A549 (cell line): ENCODE measurements around the gene TTC5. TPM values are rescaled to one million over a fixed set of nuclear protein-coding genes. Genes with fewer than 3 reads are reported as not detected.

Experiments
- ATAC-seq, 2 experiments: fragments of 200-7000 bp in 1 of 2; fragments of >200 bp in 1 of 2; cut with Nextera tagmentation in 1 of 2; cut with Tn5 transposase in 1 of 2; 3 replicates each; pipeline versions ENCODE4 v1.8.0 to v1.9.1; 2018 to 2020; ENCODE audit warnings: mild to moderate bottlenecking in 1 of 2, moderate library complexity in 1 of 2
- CTCF ChIA-PET: fragments of 300-600 bp; sonication (Branson Sonifier 250); formaldehyde crosslinking; extraction: SDS; loops from one replicate; lab custom pipeline; 2021; ENCODE audit warnings: antibody characterized with exemption, inconsistent platforms; lab: Yijun Ruan, JAX
- POLR2A ChIA-PET: fragments of 350-600 bp; formaldehyde crosslinking; extraction: SDS; loops from one replicate; lab custom pipeline; 2021; ENCODE audit warnings: antibody characterized with exemption, inconsistent platforms; lab: Yijun Ruan, JAX
- DNase-seq, 2 experiments: peaks; one replicate each; pipeline versions ENCODE4 v3.0.0 to v3.0.0-alpha.2; 2011 to 2016; ENCODE audit warnings: low read depth in 1 of 2, low spot score in 1 of 2
- FAIRE-seq: peaks from 2 replicates; lab custom pipeline; 2011; peaks lifted over from hg19 to GRCh38; lab: Jason Lieb, UNC
- H3K27ac ChIP-seq, 2 experiments: fragments of >200 bp; sonication (Bioruptor Twin); formaldehyde crosslinking; 3 replicates each; pipeline ENCODE4 v1.5.1; 2016 to 2017
- H3K4me1 ChIP-seq: fragments of >200 bp; sonication (Bioruptor Twin); formaldehyde crosslinking; 3 replicates; pipeline ENCODE4 v1.6.1; 2016
- H3K4me2 ChIP-seq: fragments of >200 bp; sonication (Bioruptor Twin); formaldehyde crosslinking; 3 replicates; pipeline ENCODE4 v1.6.1; 2016
- H3K4me3 ChIP-seq: fragments of >200 bp; sonication (Bioruptor Twin); formaldehyde crosslinking; 3 replicates; pipeline ENCODE4 v1.5.1; 2016
- H3K9me3 ChIP-seq: fragments of >200 bp; sonication (Bioruptor Twin); formaldehyde crosslinking; 3 replicates; pipeline ENCODE4 v1.6.1; 2016
- BHLHE40 ChIP-seq: IDR thresholded peaks from 2 replicates; pipeline ENCODE4 v1.6.1; 2012; ENCODE audit warnings: low read depth, low read length, inconsistent platforms
- CBX2 ChIP-seq: fragments of 200-600 bp; sonication (generic); IDR thresholded peaks from 2 replicates; pipeline ENCODE4 v1.6.1; 2016; ENCODE audit warnings: low read depth, mild to moderate bottlenecking, borderline replicate concordance
- CBX8 ChIP-seq: fragments of 200-600 bp; sonication (generic); IDR thresholded peaks from 2 replicates; pipeline ENCODE4 v1.6.1; 2016
- CHD4 ChIP-seq: fragments of 200-600 bp; sonication (generic); IDR thresholded peaks from 2 replicates; pipeline ENCODE4 v1.6.1; 2016; ENCODE audit warnings: antibody characterized with exemption, mild to moderate bottlenecking, borderline replicate concordance
- EHF ChIP-seq: fragments of 250-450 bp; sonication (Bioruptor Pico); IDR thresholded peaks from 2 replicates; pipeline ENCODE4 v1.5.0; 2020; ENCODE audit warnings: mild to moderate bottlenecking
- ESRRA ChIP-seq: fragments of 150-350 bp; IDR thresholded peaks from 2 replicates; pipeline ENCODE4 v1.6.1; 2014; ENCODE audit warnings: mild to moderate bottlenecking, low read length, borderline replicate concordance
- FOSB ChIP-seq: fragments of 250-450 bp; sonication (Bioruptor Pico); IDR thresholded peaks from 2 replicates; pipeline ENCODE4 v1.5.0; 2020; ENCODE audit warnings: mild to moderate bottlenecking, moderate library complexity
- FOXS1 ChIP-seq: fragments of 250-450 bp; sonication (Bioruptor Pico); IDR thresholded peaks from 2 replicates; pipeline ENCODE4 v1.5.0; 2020; ENCODE audit warnings: mild to moderate bottlenecking, moderate library complexity
- GATA3 ChIP-seq: IDR thresholded peaks from 2 replicates; pipeline ENCODE4 v1.6.1; 2012; ENCODE audit warnings: borderline replicate concordance
- HOXA7 ChIP-seq: fragments of 250-450 bp; sonication (Bioruptor Pico); IDR thresholded peaks from 2 replicates; pipeline ENCODE4 v1.5.0; 2020; ENCODE audit warnings: mild to moderate bottlenecking, moderate library complexity
- JUN ChIP-seq, 2 experiments: fragments of >200 bp; sonication (Bioruptor Twin); formaldehyde crosslinking; IDR thresholded peaks; 2 replicates in 1 of 2; 3 replicates in 1 of 2; pipeline ENCODE4 v1.6.1; 2016 to 2017
- KDM1A ChIP-seq: fragments of 200-600 bp; sonication (generic); IDR thresholded peaks from 2 replicates; pipeline ENCODE4 v1.6.1; 2016; ENCODE audit warnings: low read depth, mild to moderate bottlenecking
- MAFK ChIP-seq: fragments of 450-650 bp; IDR thresholded peaks from 2 replicates; pipeline ENCODE4 v1.6.1; 2014; ENCODE audit not compliant: partially characterized antibody
- MYC ChIP-seq: IDR thresholded peaks from 2 replicates; pipeline ENCODE4 v1.6.1; 2012; ENCODE audit warnings: mild to moderate bottlenecking, inconsistent platforms, low read length, improper control_type of control experiment, borderline replicate concordance
- NFE2L2 ChIP-seq: fragments of 150-350 bp; conservative IDR thresholded peaks from 2 replicates; pipeline ENCODE4 v1.6.1; 2014; ENCODE audit warnings: low read length
- NR3C1 ChIP-seq: fragments of >200 bp; sonication (Bioruptor Twin); formaldehyde crosslinking; IDR thresholded peaks from 3 replicates; pipeline ENCODE4 v1.6.1; 2017
- PHF8 ChIP-seq: fragments of 200-600 bp; sonication (generic); IDR thresholded peaks from 2 replicates; pipeline ENCODE4 v1.6.1; 2016; ENCODE audit warnings: low read depth, mild to moderate bottlenecking, antibody characterized with exemption, moderate library complexity, borderline replicate concordance
- POLR2A ChIP-seq: IDR thresholded peaks from 2 replicates; pipeline ENCODE4 v1.6.1; 2012; ENCODE audit warnings: mild to moderate bottlenecking, low read length
- POLR2AphosphoS2 ChIP-seq: conservative IDR thresholded peaks from 2 replicates; pipeline ENCODE4 v1.6.1; 2012; ENCODE audit warnings: low read length, improper control_type of control experiment, inconsistent platforms
- RFX5 ChIP-seq: fragments of 450-650 bp; IDR thresholded peaks from 2 replicates; pipeline ENCODE4 v1.7.1; 2014; ENCODE audit warnings: antibody characterized with exemption, mild to moderate bottlenecking, moderate library complexity
- RNF2 ChIP-seq: fragments of 200-600 bp; sonication (generic); IDR thresholded peaks from 2 replicates; pipeline ENCODE4 v1.6.1; 2016; ENCODE audit warnings: low read depth, mild to moderate bottlenecking, antibody characterized with exemption, moderate library complexity, borderline replicate concordance
- SMC3 ChIP-seq: fragments of >200 bp; sonication (Bioruptor Twin); formaldehyde crosslinking; IDR thresholded peaks from 3 replicates; pipeline ENCODE4 v1.6.1; 2018; ENCODE audit warnings: inconsistent platforms
- TP53 ChIP-seq: fragments of 250-450 bp; sonication (Bioruptor Pico); IDR thresholded peaks from 2 replicates; pipeline ENCODE4 v1.5.0; 2021; ENCODE audit warnings: mild to moderate bottlenecking, moderate library complexity
- ZC3H11A ChIP-seq: fragments of 450-650 bp; IDR thresholded peaks from 2 replicates; pipeline ENCODE4 v1.6.1; 2014; ENCODE audit warnings: antibody characterized with exemption, mild to moderate bottlenecking
- ZFP36 ChIP-seq: fragments of 450-650 bp; IDR thresholded peaks from 2 replicates; pipeline ENCODE4 v1.6.1; 2014; ENCODE audit warnings: borderline replicate concordance; ENCODE audit not compliant: partially characterized antibody
- WGBS: methylation state at CpG from one replicate; pipeline ENCODE4 v1.1.6; 2017; ENCODE audit errors: missing lambda C conversion rate; 5-methylcytosine and 5-hydroxymethylcytosine counted together
- polyA plus RNA-seq, 4 experiments: library from polyadenylated mRNA; depleted of rRNA in 3 of 4; stranded (reverse); fragments of >200 nt; fragmentation: RNase III in 1 of 4; extraction: RNeasy Plus Mini Kit Qiagen cat#74134 plus additional on column Dnase treatment in 1 of 4; gene quantifications; 2 replicates in 3 of 4; 3 replicates in 1 of 4; pipeline ENCODE4 v1.2.3, GENCODE V29; 2011 to 2017
- TF ChIP-seq, protein P1 (sequence below): fragments of >200 bp; sonication (Bioruptor Twin); formaldehyde crosslinking; IDR thresholded peaks from 3 replicates; pipeline ENCODE4 v1.5.1; 2016
- TF ChIP-seq, protein P2 (sequence below): fragments of >200 bp; sonication (Bioruptor Twin); formaldehyde crosslinking; IDR thresholded peaks from 2 replicates; pipeline ENCODE4 v1.6.1; 2016
- TF ChIP-seq, protein P3 (sequence below): fragments of 250-450 bp; sonication (Bioruptor Pico); IDR thresholded peaks from 2 replicates; pipeline ENCODE4 v1.5.0; 2021; ENCODE audit warnings: mild to moderate bottlenecking, moderate library complexity, borderline replicate concordance
- TF ChIP-seq, protein P4 (sequence below): IDR thresholded peaks from 2 replicates; pipeline ENCODE4 v1.6.1; 2012
- TF ChIP-seq, protein P5 (sequence below): IDR thresholded peaks from 2 replicates; pipeline ENCODE4 v1.6.1; 2012; ENCODE audit warnings: low read depth, borderline replicate concordance
- TF ChIP-seq, protein P6 (sequence below): fragments of >200 bp; sonication (Bioruptor Twin); formaldehyde crosslinking; IDR thresholded peaks from 3 replicates; pipeline ENCODE4 v1.6.1; 2016

Gene TTC5
- polyA plus RNA-seq, 2 of the 4 experiments (the other 2 are of a cell fraction), result 30.2 to 31.2 TPM

DNA sequence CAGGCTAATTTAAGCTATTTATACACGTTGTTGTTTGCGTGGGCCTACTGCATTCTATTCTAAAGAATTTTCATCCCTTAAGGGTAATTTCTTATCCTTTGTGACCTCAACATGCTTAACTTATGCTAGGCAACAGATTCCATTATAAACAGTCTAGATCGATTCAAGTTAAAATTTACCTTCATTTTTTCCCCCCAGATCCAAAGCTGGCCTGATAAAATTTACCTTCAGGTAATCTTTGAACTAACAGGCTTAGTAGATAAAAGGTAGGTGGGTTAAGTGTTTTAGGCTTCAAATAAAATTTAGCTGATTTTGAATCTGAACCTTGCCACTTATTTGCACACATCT, 27.7 kb upstream of the TTC5 start:
- peak; percentile 21 to 45; a peak in 4 of 6 replicates for ATAC-seq
- ChIA-PET CTCF (interaction anchor here (1.0 to 5.8 kb wide), 5 partner anchors 9 to 358 kb away, joined by 3 to 37 read pairs (median 3); partner anchors contain the start of gene PARP2), POLR2A (interaction anchor here (1.4 to 2.4 kb wide), 2 partner anchors 9 to 128 kb away, joined by 3 to 53 read pairs; partner anchors contain the start of genes PARP2 and PIP4P1)
- Histone ChIP-seq H3K4me3 (peak overlapping the region; percentile 84), H3K9me3 (no peaks in the 10 kb centered on the region), H3K4me2 (peak overlapping the region; percentile 68), H3K4me1 (peaks cover 33% of the 10 kb centered on the region), H3K27ac (peak overlapping the region; percentile 11 to 87; a peak in 4 of 6 replicates)
- 2% methylated on average over 3 of the region's 3 CpGs for WGBS
- no peak for FAIRE-seq
- no peak for TF ChIP-seq MAFK
- TF ChIP-seq, all 56 proteins: peak for 0
- no peak for DNase-seq

DNA sequence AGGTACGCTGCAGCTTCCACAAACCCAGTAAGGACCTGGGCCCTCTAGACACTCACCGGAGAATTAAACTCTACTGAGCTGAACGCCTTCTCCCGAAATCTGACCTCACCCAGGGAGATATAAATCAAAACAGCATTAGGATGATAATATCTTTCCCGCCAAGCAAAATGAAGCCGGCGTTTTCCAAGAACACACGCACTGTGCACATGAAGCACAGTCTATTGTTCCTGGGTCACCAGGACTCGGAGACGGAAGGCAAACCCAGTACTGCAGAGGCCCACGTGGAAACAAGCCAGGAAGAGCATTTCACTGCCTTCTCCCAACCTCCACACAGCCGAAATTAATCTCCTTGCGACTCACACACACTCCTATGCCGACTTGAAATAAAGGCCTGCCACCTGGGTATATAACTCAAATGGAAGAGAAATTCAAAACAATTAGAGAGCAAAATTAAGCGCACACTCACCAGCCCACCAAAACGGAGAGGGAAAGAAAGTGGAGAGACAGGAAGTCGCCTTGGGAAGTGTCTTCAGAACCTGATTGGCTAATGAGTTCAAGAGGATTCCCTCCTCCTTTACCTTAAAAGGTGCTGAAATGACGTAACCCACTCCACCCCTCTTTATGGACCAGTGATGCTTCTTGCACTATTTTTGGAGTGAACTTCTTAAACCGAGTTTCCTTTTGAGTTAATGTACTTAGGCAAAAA, 27.2 kb upstream of the TTC5 start, which contains the start of gene CCNB1IP1:
Gene CCNB1IP1 (minus strand): TSS at position 492 of the 706 bp plus-strand sequence. CDS start 16,756 bp downstream, outside the sequence.
- Histone ChIP-seq H3K4me1 (peaks cover 36% of the 10 kb centered on the region), H3K4me2 (peak within 1 kb of the TSS; percentile 68), H3K4me3 (peak within 1 kb of the TSS; percentile 84), H3K27ac (peak within 1 kb of the TSS; percentile 81 to 87), H3K9me3 (no peaks in the 10 kb centered on the region)
- ChIA-PET POLR2A (interaction anchor here (1.4 to 2.4 kb wide), 2 partner anchors 10 to 129 kb away, joined by 3 to 53 read pairs; partner anchors contain the start of genes PARP2 and PIP4P1), CTCF (interaction anchor here (1.0 to 5.8 kb wide), 4 partner anchors 10 to 275 kb away, joined by 3 to 37 read pairs (median 11); partner anchors contain the start of gene PARP2)
- FAIRE-seq, result peak; percentile 99
- ATAC-seq, result peak; percentile 99 to 100
- WGBS, result under 1% methylated on average over 19 of the region's 19 CpGs
- DNase-seq, result peak; percentile 93 to 95
- TF ChIP-seq, protein P1, sequence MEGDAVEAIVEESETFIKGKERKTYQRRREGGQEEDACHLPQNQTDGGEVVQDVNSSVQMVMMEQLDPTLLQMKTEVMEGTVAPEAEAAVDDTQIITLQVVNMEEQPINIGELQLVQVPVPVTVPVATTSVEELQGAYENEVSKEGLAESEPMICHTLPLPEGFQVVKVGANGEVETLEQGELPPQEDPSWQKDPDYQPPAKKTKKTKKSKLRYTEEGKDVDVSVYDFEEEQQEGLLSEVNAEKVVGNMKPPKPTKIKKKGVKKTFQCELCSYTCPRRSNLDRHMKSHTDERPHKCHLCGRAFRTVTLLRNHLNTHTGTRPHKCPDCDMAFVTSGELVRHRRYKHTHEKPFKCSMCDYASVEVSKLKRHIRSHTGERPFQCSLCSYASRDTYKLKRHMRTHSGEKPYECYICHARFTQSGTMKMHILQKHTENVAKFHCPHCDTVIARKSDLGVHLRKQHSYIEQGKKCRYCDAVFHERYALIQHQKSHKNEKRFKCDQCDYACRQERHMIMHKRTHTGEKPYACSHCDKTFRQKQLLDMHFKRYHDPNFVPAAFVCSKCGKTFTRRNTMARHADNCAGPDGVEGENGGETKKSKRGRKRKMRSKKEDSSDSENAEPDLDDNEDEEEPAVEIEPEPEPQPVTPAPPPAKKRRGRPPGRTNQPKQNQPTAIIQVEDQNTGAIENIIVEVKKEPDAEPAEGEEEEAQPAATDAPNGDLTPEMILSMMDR, result no peak
- TF ChIP-seq ESRRA, result no peak
- no peak for TF ChIP-seq NFE2L2
- TF ChIP-seq EHF, result no peak
- 0 out of 2 replicates have a peak, but pooled peaks have one; percentile 21 for TF ChIP-seq KDM1A
- peak; percentile 34; the same call in 1 of the 2 replicates for TF ChIP-seq RFX5
- TF ChIP-seq TP53 (CRISPR knock-in tag), result no peak
- TF ChIP-seq, protein P2, sequence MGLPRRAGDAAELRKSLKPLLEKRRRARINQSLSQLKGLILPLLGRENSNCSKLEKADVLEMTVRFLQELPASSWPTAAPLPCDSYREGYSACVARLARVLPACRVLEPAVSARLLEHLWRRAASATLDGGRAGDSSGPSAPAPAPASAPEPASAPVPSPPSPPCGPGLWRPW, result no peak
- TF ChIP-seq, protein P3, sequence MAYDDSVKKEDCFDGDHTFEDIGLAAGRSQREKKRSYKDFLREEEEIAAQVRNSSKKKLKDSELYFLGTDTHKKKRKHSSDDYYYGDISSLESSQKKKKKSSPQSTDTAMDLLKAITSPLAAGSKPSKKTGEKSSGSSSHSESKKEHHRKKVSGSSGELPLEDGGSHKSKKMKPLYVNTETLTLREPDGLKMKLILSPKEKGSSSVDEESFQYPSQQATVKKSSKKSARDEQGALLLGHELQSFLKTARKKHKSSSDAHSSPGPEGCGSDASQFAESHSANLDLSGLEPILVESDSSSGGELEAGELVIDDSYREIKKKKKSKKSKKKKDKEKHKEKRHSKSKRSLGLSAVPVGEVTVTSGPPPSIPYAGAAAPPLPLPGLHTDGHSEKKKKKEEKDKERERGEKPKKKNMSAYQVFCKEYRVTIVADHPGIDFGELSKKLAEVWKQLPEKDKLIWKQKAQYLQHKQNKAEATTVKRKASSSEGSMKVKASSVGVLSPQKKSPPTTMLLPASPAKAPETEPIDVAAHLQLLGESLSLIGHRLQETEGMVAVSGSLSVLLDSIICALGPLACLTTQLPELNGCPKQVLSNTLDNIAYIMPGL, result no peak
- TF ChIP-seq BHLHE40, result no peak
- no peak for TF ChIP-seq SMC3
- no peak for TF ChIP-seq CBX8
- no peak for TF ChIP-seq CBX2
- TF ChIP-seq, protein P4, sequence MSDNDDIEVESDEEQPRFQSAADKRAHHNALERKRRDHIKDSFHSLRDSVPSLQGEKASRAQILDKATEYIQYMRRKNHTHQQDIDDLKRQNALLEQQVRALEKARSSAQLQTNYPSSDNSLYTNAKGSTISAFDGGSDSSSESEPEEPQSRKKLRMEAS, result peak; percentile 89
- peak; percentile 57; the same call in 1 of the 2 replicates for TF ChIP-seq PHF8
- TF ChIP-seq FOXS1 (CRISPR knock-in tag), result no peak
- no peak for TF ChIP-seq HOXA7 (CRISPR knock-in tag)
- peak; percentile 17 for TF ChIP-seq MAFK
- TF ChIP-seq GATA3, result no peak
- no peak for TF ChIP-seq ZFP36
- TF ChIP-seq JUN (IDR thresholded peaks at IDR 0.05), result peak; percentile 83; a peak in 4 of 5 replicates
- TF ChIP-seq RNF2, result no peak
- TF ChIP-seq ZC3H11A, result no peak
- TF ChIP-seq POLR2A, result peak; percentile 36; the same call in 1 of the 2 replicates
- TF ChIP-seq CHD4, result no peak
- TF ChIP-seq MYC, result peak; percentile 83; the same call in 1 of the 2 replicates
- TF ChIP-seq, protein P5, sequence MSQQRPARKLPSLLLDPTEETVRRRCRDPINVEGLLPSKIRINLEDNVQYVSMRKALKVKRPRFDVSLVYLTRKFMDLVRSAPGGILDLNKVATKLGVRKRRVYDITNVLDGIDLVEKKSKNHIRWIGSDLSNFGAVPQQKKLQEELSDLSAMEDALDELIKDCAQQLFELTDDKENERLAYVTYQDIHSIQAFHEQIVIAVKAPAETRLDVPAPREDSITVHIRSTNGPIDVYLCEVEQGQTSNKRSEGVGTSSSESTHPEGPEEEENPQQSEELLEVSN, result peak; percentile 35; the same call in 1 of the 2 replicates
- TF ChIP-seq, protein P6, sequence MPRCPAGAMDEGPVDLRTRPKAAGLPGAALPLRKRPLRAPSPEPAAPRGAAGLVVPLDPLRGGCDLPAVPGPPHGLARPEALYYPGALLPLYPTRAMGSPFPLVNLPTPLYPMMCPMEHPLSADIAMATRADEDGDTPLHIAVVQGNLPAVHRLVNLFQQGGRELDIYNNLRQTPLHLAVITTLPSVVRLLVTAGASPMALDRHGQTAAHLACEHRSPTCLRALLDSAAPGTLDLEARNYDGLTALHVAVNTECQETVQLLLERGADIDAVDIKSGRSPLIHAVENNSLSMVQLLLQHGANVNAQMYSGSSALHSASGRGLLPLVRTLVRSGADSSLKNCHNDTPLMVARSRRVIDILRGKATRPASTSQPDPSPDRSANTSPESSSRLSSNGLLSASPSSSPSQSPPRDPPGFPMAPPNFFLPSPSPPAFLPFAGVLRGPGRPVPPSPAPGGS, result peak; percentile 69; the same call in 1 of the 3 replicates
- TF ChIP-seq FOSB (CRISPR knock-in tag), result no peak
- no peak for TF ChIP-seq POLR2AphosphoS2
- TF ChIP-seq NR3C1, result no peak
